Measurements from ENCODE around the gene CTSO. TPM values are rescaled to one million over a fixed set of nuclear protein-coding genes. Genes with fewer than 3 reads are reported as not detected.

The CTSO gene
- total and polyA plus RNA-seq, 2 experiments from 2014 or later, result 16.4 to 28.2 TPM

GRCh38 chr4:155877971-155878370 lies 75.7 kb downstream of the CTSO start:
- WGBS (ENCODE audit: low lambda C conversion rate, missing lambda C conversion rate), result 94% methylated on average over 4 of the region's 4 CpGs
- no peak overlapping the region for H3K4me3 ChIP-seq
- no peaks in the 10 kb centered on the region for H3K36me3 ChIP-seq (replicated peaks; ENCODE audit: insufficient read depth, low read depth)
- H3K9me3 ChIP-seq (ENCODE audit: low read depth), result peaks cover 13% of the 10 kb centered on the region
- no peak overlapping the region for H3K27ac ChIP-seq
- H3K4me1 ChIP-seq (ENCODE audit: insufficient read depth), result no peaks in the 10 kb centered on the region
- H3K79me2 ChIP-seq, result no peaks in the 10 kb centered on the region
- H4K20me1 ChIP-seq (ENCODE audit: insufficient read depth, poor library complexity, severe bottlenecking), result no peaks in the 10 kb centered on the region
- H3K27me3 ChIP-seq, result no peaks in the 10 kb centered on the region
- TF ChIP-seq, protein P1, sequence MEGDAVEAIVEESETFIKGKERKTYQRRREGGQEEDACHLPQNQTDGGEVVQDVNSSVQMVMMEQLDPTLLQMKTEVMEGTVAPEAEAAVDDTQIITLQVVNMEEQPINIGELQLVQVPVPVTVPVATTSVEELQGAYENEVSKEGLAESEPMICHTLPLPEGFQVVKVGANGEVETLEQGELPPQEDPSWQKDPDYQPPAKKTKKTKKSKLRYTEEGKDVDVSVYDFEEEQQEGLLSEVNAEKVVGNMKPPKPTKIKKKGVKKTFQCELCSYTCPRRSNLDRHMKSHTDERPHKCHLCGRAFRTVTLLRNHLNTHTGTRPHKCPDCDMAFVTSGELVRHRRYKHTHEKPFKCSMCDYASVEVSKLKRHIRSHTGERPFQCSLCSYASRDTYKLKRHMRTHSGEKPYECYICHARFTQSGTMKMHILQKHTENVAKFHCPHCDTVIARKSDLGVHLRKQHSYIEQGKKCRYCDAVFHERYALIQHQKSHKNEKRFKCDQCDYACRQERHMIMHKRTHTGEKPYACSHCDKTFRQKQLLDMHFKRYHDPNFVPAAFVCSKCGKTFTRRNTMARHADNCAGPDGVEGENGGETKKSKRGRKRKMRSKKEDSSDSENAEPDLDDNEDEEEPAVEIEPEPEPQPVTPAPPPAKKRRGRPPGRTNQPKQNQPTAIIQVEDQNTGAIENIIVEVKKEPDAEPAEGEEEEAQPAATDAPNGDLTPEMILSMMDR (IDR thresholded peaks at IDR 0.05; ENCODE audit: poor library complexity), result no peak
- TF ChIP-seq EZH2 (IDR thresholded peaks at IDR 0.05; ENCODE audit: borderline replicate concordance) (no peak), EZH2phosphoT487 (IDR thresholded peaks at IDR 0.05; ENCODE audit: low read depth, severe bottlenecking, unreplicated experiment) (no peak)
- no peak for DNase-seq (ENCODE audit: low spot score)
- no peak overlapping the region for H2AFZ ChIP-seq
- no peak overlapping the region for H3K4me2 ChIP-seq
- no peaks in the 10 kb centered on the region for H3K9me2 ChIP-seq (replicated peaks; ENCODE audit: insufficient read depth)

DNA sequence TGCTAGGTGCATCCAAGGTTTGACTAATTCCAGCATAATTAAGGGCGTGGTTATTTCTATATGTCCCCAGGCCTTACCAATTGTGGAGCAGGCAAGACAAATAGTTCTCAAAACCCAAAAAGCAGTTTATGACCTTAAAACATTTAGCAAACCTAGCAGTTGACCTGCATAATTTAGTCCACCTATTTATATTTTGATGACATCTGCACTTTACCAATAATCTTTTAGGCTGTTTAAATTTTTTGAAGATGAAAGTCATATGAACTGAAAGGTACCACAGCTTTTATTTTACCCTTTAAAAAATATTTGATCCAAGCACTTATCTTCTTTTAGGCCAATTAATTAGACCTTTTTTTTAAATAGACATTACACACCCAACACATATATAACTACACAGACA lies 77.8 kb downstream of the CTSO start:
- Histone ChIP-seq H3K9me2 (replicated peaks; ENCODE audit: insufficient read depth) (no peaks in the 10 kb centered on the region), H3K27me3 (no peaks in the 10 kb centered on the region), H3K4me3 (no peak overlapping the region), H3K27ac (no peak overlapping the region), H3K4me2 (no peak overlapping the region), H3K79me2 (no peaks in the 10 kb centered on the region), H4K20me1 (ENCODE audit: insufficient read depth, poor library complexity, severe bottlenecking) (no peaks in the 10 kb centered on the region), H3K4me1 (ENCODE audit: insufficient read depth) (no peaks in the 10 kb centered on the region), H2AFZ (no peak overlapping the region), H3K9me3 (ENCODE audit: low read depth) (peaks cover 13% of the 10 kb centered on the region), H3K36me3 (replicated peaks; ENCODE audit: insufficient read depth, low read depth) (no peaks in the 10 kb centered on the region)
- no peak for DNase-seq (ENCODE audit: low spot score)
- TF ChIP-seq, protein P1 (IDR thresholded peaks at IDR 0.05; ENCODE audit: poor library complexity), result no peak
- TF ChIP-seq EZH2phosphoT487 (IDR thresholded peaks at IDR 0.05; ENCODE audit: low read depth, severe bottlenecking, unreplicated experiment), result no peak
- no peak for TF ChIP-seq EZH2 (IDR thresholded peaks at IDR 0.05; ENCODE audit: borderline replicate concordance)
- 100% methylated on average over 1 of the region's 1 CpG for WGBS (ENCODE audit: low lambda C conversion rate, missing lambda C conversion rate)

Other genes starting within 250 kb of the CTSO start
- 15.0 and 16.7 TPM in 2 replicates for gene GUCY1B1, start 194.8 kb downstream of the CTSO start, total RNA-seq
- 6.2 and 8.6 TPM in 2 replicates for gene GUCY1B1, start 194.8 kb downstream of the CTSO start, polyA plus RNA-seq
- 0.20 TPM in 1 of 2 replicates, not detected in the other for gene ASIC5, start 87.6 kb downstream of the CTSO start, total RNA-seq
- not detected in 2 replicates for gene ASIC5, start 87.6 kb downstream of the CTSO start, polyA plus RNA-seq
- 246 and 253 TPM in 2 replicates for gene TDO2, start 50.2 kb downstream of the CTSO start, total RNA-seq
- 91.4 and 149 TPM in 2 replicates for gene TDO2, start 50.2 kb downstream of the CTSO start, polyA plus RNA-seq

Data from hepatocyte (in vitro differentiated cells).